ENCODE data around the gene AXL.

The AXL gene

GRCh38 chr19:41238244-41238643, 19.2 kb downstream of the AXL start:
- no peak for DNase-seq

GRCh38 chr19:41239363-41239762, 20.3 kb downstream of the AXL start:
- no peak for DNase-seq

- DNase-seq: no peak
Measured at GRCh38 chr19:41239961-41240574, 21.0 kb downstream of the AXL start.

GRCh38 chr19:41241859-41242258, 22.8 kb downstream of the AXL start:
- DNase-seq: no peak

- DNase-seq: no peak
Measured at GRCh38 chr19:41244117-41244516, 25.1 kb downstream of the AXL start.

- DNase-seq: no peak
Measured at GRCh38 chr19:41245843-41246242, 26.8 kb downstream of the AXL start.

- DNase-seq: no peak
Measured at GRCh38 chr19:41248895-41249294, 29.9 kb downstream of the AXL start.

GRCh38 chr19:41249707-41250423, 30.8 kb downstream of the AXL start:
- DNase-seq: no peak

- DNase-seq: no peak
Measured at GRCh38 chr19:41253660-41254059, 34.6 kb downstream of the AXL start.

- no peak for DNase-seq
Measured at GRCh38 chr19:41255171-41255570, 36.1 kb downstream of the AXL start.

- DNase-seq: no peak
Measured at GRCh38 chr19:41261474-41262190, 42.6 kb downstream of the AXL start.

- peak; percentile 92 for DNase-seq
Measured at GRCh38 chr19:41263042-41263849, 44.2 kb downstream of the AXL start.

GRCh38 chr19:41263850-41264580, 45.0 kb downstream of the AXL start, which contains the start of gene HNRNPUL1:
HNRNPUL1 (plus strand) TSS chr19:41264372; CDS start chr19:41264504, 132 bp downstream.
- peak; percentile 100 for DNase-seq

- peak; percentile 54 for DNase-seq
Measured at GRCh38 chr19:41264581-41265394, 45.8 kb downstream of the AXL start.

GRCh38 chr19:41265395-41266153, 46.6 kb downstream of the AXL start:
- peak; percentile 20 for DNase-seq

GRCh38 chr19:41269055-41269454, 50.0 kb downstream of the AXL start:
- DNase-seq: no peak

GRCh38 chr19:41269571-41269970, 50.5 kb downstream of the AXL start:
- DNase-seq: no peak

GRCh38 chr19:41273076-41273475, 54.1 kb downstream of the AXL start:
- no peak for DNase-seq

GRCh38 chr19:41274802-41275201, 55.8 kb downstream of the AXL start:
- no peak for DNase-seq

- no peak for DNase-seq
Measured at GRCh38 chr19:41276231-41276630, 57.2 kb downstream of the AXL start.

- no peak for DNase-seq
Measured at GRCh38 chr19:41278478-41278877, 59.5 kb downstream of the AXL start.

Data from CD4-positive, alpha-beta T cell treated with Interleukin-17A for 1 hour (primary cell).